Natural killer cell (primary cell): ENCODE measurements around the gene PACRG. TPM values are rescaled to one million over a fixed set of nuclear protein-coding genes. Genes with fewer than 3 reads are reported as not detected.

Experiments
- ATAC-seq, 3 donors: fragments of 150-1000 bp in 2 of 3; fragments of 200-7000 bp in 1 of 3; cut with Tn5 transposase; 1 replicate in 1 of 3; 2 replicates in 2 of 3; pipeline ENCODE4 v1.10.0; 2021; ENCODE audit warnings: mild to moderate bottlenecking in 2 of 3, moderate library complexity in 2 of 3
- DNase-seq, 2 donors: peaks; one replicate each; pipeline versions ENCODE4 v3.0.0 to v3.0.0-alpha.2; 2013 to 2021; ENCODE audit warnings: mixed read lengths in 1 of 2
- H3K27ac ChIP-seq: one replicate; pipeline ENCODE4 v1.5.1; 2013; ENCODE audit warnings: mild to moderate bottlenecking, low read length
- H3K27me3 ChIP-seq: one replicate; pipeline ENCODE4 v1.6.1; 2013; ENCODE audit warnings: low read length; ENCODE audit not compliant: control insufficient read depth, insufficient read depth
- H3K36me3 ChIP-seq: one replicate; pipeline ENCODE4 v1.6.1; 2013; ENCODE audit warnings: low read length; ENCODE audit not compliant: control insufficient read depth, insufficient read depth
- H3K4me1 ChIP-seq: one replicate; pipeline ENCODE4 v1.6.1; 2013; ENCODE audit warnings: low read length; ENCODE audit not compliant: control insufficient read depth, insufficient read depth
- H3K4me3 ChIP-seq: one replicate; pipeline ENCODE4 v1.5.1; 2013; ENCODE audit warnings: low read length
- H3K9me3 ChIP-seq: one replicate; pipeline ENCODE4 v1.6.1; 2013; ENCODE audit warnings: low read length; ENCODE audit not compliant: control insufficient read depth, insufficient read depth
- H3K27ac Mint-ChIP-seq, 2 donors: one replicate each; pipeline ENCODE4 v1.8.0; 2022; ENCODE audit warnings: mild to moderate bottlenecking in 2 of 2, mixed read lengths in 2 of 2, moderate library complexity in 1 of 2
- H3K27me3 Mint-ChIP-seq, 2 donors: one replicate each; pipeline ENCODE4 v1.8.0; 2022; ENCODE audit warnings: low read depth in 2 of 2, mixed read lengths in 2 of 2
- H3K36me3 Mint-ChIP-seq: one replicate; pipeline ENCODE4 v1.8.0; 2022; ENCODE audit warnings: mixed read lengths
- H3K4me1 Mint-ChIP-seq, 2 donors: one replicate each; pipeline ENCODE4 v1.8.0; 2022; ENCODE audit warnings: mixed read lengths in 2 of 2
- H3K4me3 Mint-ChIP-seq: one replicate; pipeline ENCODE4 v1.8.0; 2022; ENCODE audit warnings: mild to moderate bottlenecking, moderate library complexity, mixed read lengths
- H3K9me3 Mint-ChIP-seq, 2 donors: one replicate each; pipeline ENCODE4 v1.8.0; 2022; ENCODE audit warnings: mixed read lengths in 2 of 2
- WGBS: methylation state at CpG from one replicate; pipeline ENCODE4 v1.1.7; 2013; ENCODE audit warnings: missing lambda C conversion rate; ENCODE audit not compliant: insufficient coverage; 5-methylcytosine and 5-hydroxymethylcytosine counted together
- intact Hi-C: fragments of 100-400 bp; cut with micrococcal nuclease; formaldehyde crosslinking; loops from one replicate; pipeline ENCODE4 v1.14.2; 2022
- total RNA-seq, 4 donors: library from RNA; stranded (reverse); fragments of 120-200 nt in 1 of 4; gene quantifications; one replicate each; pipeline versions ENCODE4 v1.2.3 to v1.2.4, GENCODE V29; 2013 to 2022
- TF ChIP-seq, protein P1 (sequence below): fragments of 200-600 bp; IDR thresholded peaks from one replicate; pipeline ENCODE4 v1.8.0; 2022; ENCODE audit warnings: antibody characterized with exemption

Gene PACRG
- total RNA-seq, 3 donors from 2014 or later (not counting 1 experiment from before 2014, with no cell fraction given), result 0.52 TPM; not detected in 2

DNA sequence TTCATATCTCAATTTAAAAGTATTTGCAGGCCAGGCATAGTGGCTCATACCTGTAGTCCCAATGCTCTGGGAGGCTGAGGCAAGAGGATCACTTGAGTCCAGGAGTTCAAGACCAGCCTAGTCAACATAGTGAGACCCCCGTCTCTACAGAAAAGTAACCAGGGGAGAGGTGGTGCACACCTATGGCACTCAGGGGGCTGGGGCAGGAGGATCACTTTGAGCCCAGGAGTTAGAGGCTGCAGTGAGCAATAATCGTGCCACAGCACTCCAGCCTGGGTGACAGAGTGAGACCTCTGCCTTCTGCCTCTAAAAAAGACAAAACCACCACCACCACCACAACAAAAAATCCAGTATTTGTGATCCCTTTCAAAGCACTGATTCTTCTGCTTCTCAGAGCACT is 501.3 kb downstream of the PACRG start:
- TF ChIP-seq, protein P1, sequence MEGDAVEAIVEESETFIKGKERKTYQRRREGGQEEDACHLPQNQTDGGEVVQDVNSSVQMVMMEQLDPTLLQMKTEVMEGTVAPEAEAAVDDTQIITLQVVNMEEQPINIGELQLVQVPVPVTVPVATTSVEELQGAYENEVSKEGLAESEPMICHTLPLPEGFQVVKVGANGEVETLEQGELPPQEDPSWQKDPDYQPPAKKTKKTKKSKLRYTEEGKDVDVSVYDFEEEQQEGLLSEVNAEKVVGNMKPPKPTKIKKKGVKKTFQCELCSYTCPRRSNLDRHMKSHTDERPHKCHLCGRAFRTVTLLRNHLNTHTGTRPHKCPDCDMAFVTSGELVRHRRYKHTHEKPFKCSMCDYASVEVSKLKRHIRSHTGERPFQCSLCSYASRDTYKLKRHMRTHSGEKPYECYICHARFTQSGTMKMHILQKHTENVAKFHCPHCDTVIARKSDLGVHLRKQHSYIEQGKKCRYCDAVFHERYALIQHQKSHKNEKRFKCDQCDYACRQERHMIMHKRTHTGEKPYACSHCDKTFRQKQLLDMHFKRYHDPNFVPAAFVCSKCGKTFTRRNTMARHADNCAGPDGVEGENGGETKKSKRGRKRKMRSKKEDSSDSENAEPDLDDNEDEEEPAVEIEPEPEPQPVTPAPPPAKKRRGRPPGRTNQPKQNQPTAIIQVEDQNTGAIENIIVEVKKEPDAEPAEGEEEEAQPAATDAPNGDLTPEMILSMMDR, result no peak
- Mint-ChIP-seq H3K27ac (no peak overlapping the region), H3K4me1 (no peaks in the 10 kb centered on the region), H3K9me3 (no peaks in the 10 kb centered on the region), H3K4me3 (no peak overlapping the region), H3K36me3 (no peaks in the 10 kb centered on the region), H3K27me3 (peaks cover 8 to 9% of the 10 kb centered on the region in 2 donors)
- ATAC-seq (no peak), DNase-seq (no peak)
- Histone ChIP-seq H3K36me3 (no peaks in the 10 kb centered on the region), H3K27me3 (no peaks in the 10 kb centered on the region), H3K27ac (no peak overlapping the region), H3K9me3 (no peaks in the 10 kb centered on the region), H3K4me3 (no peak overlapping the region), H3K4me1 (no peaks in the 10 kb centered on the region)
- WGBS, result 94% methylated on average over 2 of the region's 2 CpGs
- intact Hi-C loops, result no loop called here

GRCh38 chr6:163230901-163231300 is 503.1 kb downstream of the PACRG start:
- ATAC-seq (no peak), DNase-seq (no peak)
- Mint-ChIP-seq H3K4me1 (no peaks in the 10 kb centered on the region), H3K27me3 (peaks cover 8 to 9% of the 10 kb centered on the region in 2 donors), H3K27ac (no peak overlapping the region), H3K4me3 (no peak overlapping the region), H3K9me3 (no peaks in the 10 kb centered on the region), H3K36me3 (no peaks in the 10 kb centered on the region)
- intact Hi-C loops, result no loop called here
- Histone ChIP-seq H3K27me3 (no peaks in the 10 kb centered on the region), H3K36me3 (no peaks in the 10 kb centered on the region), H3K27ac (no peak overlapping the region), H3K9me3 (no peaks in the 10 kb centered on the region), H3K4me3 (no peak overlapping the region), H3K4me1 (no peaks in the 10 kb centered on the region)
- 86% methylated on average over 9 of the region's 9 CpGs for WGBS
- TF ChIP-seq, protein P1, result no peak

GRCh38 chr6:163231356-163232014 is 503.7 kb downstream of the PACRG start:
- WGBS, result 90% methylated on average over 10 of the region's 10 CpGs
- no peak overlapping the region for H3K27ac Mint-ChIP-seq

More at GRCh38 chr6:163231356-163232014, 503.7 kb downstream of the PACRG start:
- H3K36me3 Mint-ChIP-seq, result no peaks in the 10 kb centered on the region
- no peak for ATAC-seq
- no peaks in the 10 kb centered on the region for H3K9me3 Mint-ChIP-seq
- intact Hi-C loops, result no loop called here
- H3K4me1 Mint-ChIP-seq, result no peaks in the 10 kb centered on the region
- Histone ChIP-seq H3K27ac (no peak overlapping the region), H3K4me3 (no peak overlapping the region), H3K4me1 (no peaks in the 10 kb centered on the region), H3K36me3 (no peaks in the 10 kb centered on the region), H3K9me3 (no peaks in the 10 kb centered on the region), H3K27me3 (no peaks in the 10 kb centered on the region)
- no peak overlapping the region for H3K4me3 Mint-ChIP-seq
- TF ChIP-seq, protein P1, result no peak
- DNase-seq, result no peak
- H3K27me3 Mint-ChIP-seq, result peaks cover 8 to 12% of the 10 kb centered on the region in 2 donors
